ENCODE measurements around the gene DYNC1LI2. TPM values are rescaled to one million over a fixed set of nuclear protein-coding genes. Genes with fewer than 3 reads are reported as not detected.

DYNC1LI2 gene
- total RNA-seq, 1 experiment from 2014 or later, result 92.7 TPM

DNA sequence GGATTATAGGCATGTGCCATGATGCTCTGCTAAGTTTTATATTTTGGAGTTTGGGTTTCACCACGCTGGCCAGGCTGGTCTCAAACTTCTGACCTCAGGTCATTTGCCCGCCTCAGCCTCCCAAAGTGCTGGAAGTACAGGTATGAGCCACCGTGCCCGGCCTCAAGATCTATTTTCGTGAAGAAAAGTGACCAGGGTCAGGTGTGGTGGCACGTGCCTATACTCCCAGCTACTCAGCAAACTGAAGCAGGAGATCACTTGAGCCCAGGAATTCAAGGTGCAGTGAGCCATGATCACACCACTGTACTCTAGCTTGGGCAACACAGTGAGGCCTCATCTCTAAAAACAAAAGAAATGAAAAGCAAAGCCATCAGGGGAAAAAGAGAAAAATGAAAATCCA lies 73.6 kb downstream of the DYNC1LI2 start:
- no peak overlapping the region for H3K4me2 ChIP-seq
- H3K79me2 ChIP-seq (ENCODE audit: low read depth), result peaks cover 28% of the 10 kb centered on the region
- H3F3A ChIP-seq (ENCODE audit: insufficient read depth, low read depth), result no peaks in the 10 kb centered on the region; the same call in 1 of the 2 replicates
- DNase-seq, result no peak
- no peaks in the 10 kb centered on the region; the same call in 1 of the 2 replicates for H4K20me1 ChIP-seq (ENCODE audit: insufficient read depth)
- CTCF ChIA-PET, result interaction anchor here (0.5 to 0.7 kb wide), 4 partner anchors 8 to 183 kb away, joined by 3 to 8 read pairs (median 4); no protein-coding TSS in a partner anchor
- peaks cover 6% of the 10 kb centered on the region; the same call in 1 of the 2 replicates for H3K36me3 ChIP-seq (ENCODE audit: low read depth)
- no peak overlapping the region for H3K4me3 ChIP-seq
- no peaks in the 10 kb centered on the region for H3K9me2 ChIP-seq (ENCODE audit: insufficient read depth)
- POLR2A ChIA-PET (ENCODE audit: unreplicated experiment), result no interaction called here
- TF ChIP-seq EZH2 (IDR thresholded peaks at IDR 0.05; ENCODE audit: low read depth), result no peak
- TF ChIP-seq, protein P1, sequence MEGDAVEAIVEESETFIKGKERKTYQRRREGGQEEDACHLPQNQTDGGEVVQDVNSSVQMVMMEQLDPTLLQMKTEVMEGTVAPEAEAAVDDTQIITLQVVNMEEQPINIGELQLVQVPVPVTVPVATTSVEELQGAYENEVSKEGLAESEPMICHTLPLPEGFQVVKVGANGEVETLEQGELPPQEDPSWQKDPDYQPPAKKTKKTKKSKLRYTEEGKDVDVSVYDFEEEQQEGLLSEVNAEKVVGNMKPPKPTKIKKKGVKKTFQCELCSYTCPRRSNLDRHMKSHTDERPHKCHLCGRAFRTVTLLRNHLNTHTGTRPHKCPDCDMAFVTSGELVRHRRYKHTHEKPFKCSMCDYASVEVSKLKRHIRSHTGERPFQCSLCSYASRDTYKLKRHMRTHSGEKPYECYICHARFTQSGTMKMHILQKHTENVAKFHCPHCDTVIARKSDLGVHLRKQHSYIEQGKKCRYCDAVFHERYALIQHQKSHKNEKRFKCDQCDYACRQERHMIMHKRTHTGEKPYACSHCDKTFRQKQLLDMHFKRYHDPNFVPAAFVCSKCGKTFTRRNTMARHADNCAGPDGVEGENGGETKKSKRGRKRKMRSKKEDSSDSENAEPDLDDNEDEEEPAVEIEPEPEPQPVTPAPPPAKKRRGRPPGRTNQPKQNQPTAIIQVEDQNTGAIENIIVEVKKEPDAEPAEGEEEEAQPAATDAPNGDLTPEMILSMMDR (conservative IDR thresholded peaks at IDR 0.05), result no peak
- H2AFZ ChIP-seq, result no peak overlapping the region
- intact Hi-C loops (cut with micrococcal nuclease; ENCODE audit: unreplicated experiment), result no loop called here
- H3K27ac ChIP-seq, result no peak overlapping the region
- H3K27me3 ChIP-seq (ENCODE audit: insufficient read depth, low read depth), result no peaks in the 10 kb centered on the region
- H3K9me3 ChIP-seq (ENCODE audit: insufficient read depth, low read depth), result no peaks in the 10 kb centered on the region
- BruUV-seq (replicated peaks), result no TSS peak
- peaks cover 6% of the 10 kb centered on the region for H3K4me1 ChIP-seq (replicated peaks; ENCODE audit: insufficient read depth)

DNA sequence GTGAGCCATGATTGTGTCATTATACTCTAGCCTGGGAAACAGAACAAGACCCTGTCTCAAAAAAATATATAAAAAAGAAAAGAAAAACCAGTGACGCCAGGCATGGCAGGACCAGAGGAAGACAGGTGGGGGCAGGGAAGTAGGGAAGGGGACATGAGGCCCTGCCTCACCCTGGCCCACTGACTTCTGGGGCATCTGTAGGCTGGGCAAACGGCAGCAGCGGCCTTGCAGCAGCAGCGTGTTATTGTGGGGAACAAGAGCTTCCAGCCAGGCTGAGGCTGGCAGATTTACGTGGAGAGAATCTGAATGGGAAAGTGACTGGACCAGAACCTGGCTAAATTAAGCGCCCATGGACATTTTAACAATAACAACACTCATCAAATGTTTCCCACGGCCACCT lies 74.2 kb downstream of the DYNC1LI2 start:
- Histone ChIP-seq H4K20me1 (ENCODE audit: insufficient read depth) (no peaks in the 10 kb centered on the region), H3K4me2 (no peak overlapping the region), H3K4me3 (no peak overlapping the region), H3K27me3 (ENCODE audit: insufficient read depth, low read depth) (no peaks in the 10 kb centered on the region), H3F3A (ENCODE audit: insufficient read depth, low read depth) (no peaks in the 10 kb centered on the region; the same call in 1 of the 2 replicates), H3K79me2 (ENCODE audit: low read depth) (peaks cover 22% of the 10 kb centered on the region), H3K9me3 (ENCODE audit: insufficient read depth, low read depth) (no peaks in the 10 kb centered on the region), H3K27ac (no peak overlapping the region), H3K4me1 (replicated peaks; ENCODE audit: insufficient read depth) (peaks cover 6% of the 10 kb centered on the region; the same call in 1 of the 2 replicates), H3K9me2 (ENCODE audit: insufficient read depth) (no peaks in the 10 kb centered on the region), H2AFZ (no peak overlapping the region), H3K36me3 (ENCODE audit: low read depth) (peaks cover 6% of the 10 kb centered on the region; the same call in 1 of the 2 replicates)
- ChIA-PET CTCF (no interaction called here), POLR2A (ENCODE audit: unreplicated experiment) (no interaction called here)
- intact Hi-C loops (cut with micrococcal nuclease; ENCODE audit: unreplicated experiment), result no loop called here
- TF ChIP-seq EZH2 (IDR thresholded peaks at IDR 0.05; ENCODE audit: low read depth), result no peak
- TF ChIP-seq, protein P1 (conservative IDR thresholded peaks at IDR 0.05), result no peak
- BruUV-seq (replicated peaks), result no TSS peak
- DNase-seq, result no peak

DNA sequence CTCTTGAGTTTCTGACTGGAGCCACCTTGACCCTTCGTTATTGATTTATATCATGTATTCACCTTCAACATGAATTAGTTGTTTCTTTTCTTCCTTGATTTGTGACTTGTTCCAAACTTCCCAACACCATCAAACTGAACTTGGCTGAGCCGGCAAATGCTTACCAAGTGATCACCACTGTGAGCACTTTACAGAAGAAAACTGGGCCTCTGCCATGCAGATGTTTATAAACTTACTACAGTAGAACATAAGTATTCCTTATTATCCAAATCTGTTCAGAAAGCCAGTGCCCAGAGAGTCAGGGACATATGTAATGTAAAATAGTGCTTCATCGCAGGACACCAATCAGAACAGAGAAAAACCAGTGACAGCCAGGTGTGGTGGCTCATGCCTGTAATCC lies 74.8 kb downstream of the DYNC1LI2 start:
- Histone ChIP-seq H3K4me1 (replicated peaks; ENCODE audit: insufficient read depth) (peaks cover 1% of the 10 kb centered on the region; the same call in 1 of the 2 replicates), H2AFZ (no peak overlapping the region), H3K9me2 (ENCODE audit: insufficient read depth) (no peaks in the 10 kb centered on the region), H3K27ac (no peak overlapping the region), H3F3A (ENCODE audit: insufficient read depth, low read depth) (no peaks in the 10 kb centered on the region; the same call in 1 of the 2 replicates), H4K20me1 (ENCODE audit: insufficient read depth) (no peaks in the 10 kb centered on the region), H3K9me3 (ENCODE audit: insufficient read depth, low read depth) (no peaks in the 10 kb centered on the region), H3K36me3 (ENCODE audit: low read depth) (peaks cover 6% of the 10 kb centered on the region; the same call in 1 of the 2 replicates), H3K79me2 (ENCODE audit: low read depth) (peaks cover 16% of the 10 kb centered on the region), H3K4me2 (no peak overlapping the region), H3K4me3 (no peak overlapping the region), H3K27me3 (ENCODE audit: insufficient read depth, low read depth) (no peaks in the 10 kb centered on the region)
- ChIA-PET POLR2A (ENCODE audit: unreplicated experiment) (no interaction called here), CTCF (no interaction called here)
- intact Hi-C loops (cut with micrococcal nuclease; ENCODE audit: unreplicated experiment), result no loop called here
- no peak for TF ChIP-seq EZH2 (IDR thresholded peaks at IDR 0.05; ENCODE audit: low read depth)
- TF ChIP-seq, protein P1 (conservative IDR thresholded peaks at IDR 0.05), result no peak
- DNase-seq, result no peak
- BruUV-seq (replicated peaks), result no TSS peak

Measured in PC-9 (cell line).